H1 (cell line): ENCODE data around the gene COL4A2. TPM values are rescaled to one million over a fixed set of nuclear protein-coding genes. Genes with fewer than 3 reads are reported as not detected.

ENCODE experiments used
- KDM5A ChIP-seq: fragments of 200-600 bp; IDR thresholded peaks from 2 replicates; pipeline ENCODE4 v1.7.1; 2012; ENCODE audit warnings: mild to moderate bottlenecking, low read length, inconsistent platforms, mixed read lengths
- POLR2AphosphoS5 ChIP-seq: IDR thresholded peaks from 2 replicates; pipeline ENCODE4 v1.6.1; 2011; ENCODE audit warnings: low read depth, low read length
- SUZ12 ChIP-seq: fragments of 200-600 bp; sonication (generic); IDR thresholded peaks from 2 replicates; pipeline ENCODE4 v1.6.1; 2012; ENCODE audit warnings: mild to moderate bottlenecking, inconsistent platforms, low read length, moderate library complexity, mixed read lengths
- polyA plus RNA-seq, 7 experiments: library from polyadenylated mRNA; depleted of rRNA in 3 of 7; stranded (reverse) in 5 of 7; unstranded in 2 of 7; fragments of >200 nt in 5 of 7; fragments of 200-250 nt in 2 of 7; gene quantifications; 1 replicate in 5 of 7; 2 replicates in 1 of 7; 4 replicates in 1 of 7; pipeline versions ENCODE4 v1.2.1 to v1.2.3, GENCODE V29; 2011 to 2013; ENCODE audit warnings: missing spikeins in 2 of 7, mixed read lengths in 2 of 7
- total RNA-seq: library from RNA; stranded (reverse); fragmentation: NEBNext Ultra II Directional; extraction: Animal tissue kit (Norgen Biotek cat#: 25700); gene quantifications from 2 replicates; pipeline ENCODE4 v1.2.1, GENCODE V29; 2021
- TF ChIP-seq, protein P1 (sequence below), 3 experiments: IDR thresholded peaks; 1 replicate in 2 of 3; 2 replicates in 1 of 3; pipeline versions ENCODE4 v1.5.1 to v1.6.1; 2011; ENCODE audit warnings: low read length in 3 of 3, mild to moderate bottlenecking in 3 of 3, inconsistent platforms in 2 of 3, low read depth in 1 of 3, moderate library complexity in 1 of 3; ENCODE audit not compliant: insufficient read depth in 1 of 3; ENCODE audit errors: control extremely low read depth in 1 of 3

The COL4A2 gene
- total and polyA plus RNA-seq, 2 of the 8 experiments (the other 6 are each of a cell fraction or from before 2014, with no cell fraction given), result 80.4 to 87.3 TPM

DNA sequence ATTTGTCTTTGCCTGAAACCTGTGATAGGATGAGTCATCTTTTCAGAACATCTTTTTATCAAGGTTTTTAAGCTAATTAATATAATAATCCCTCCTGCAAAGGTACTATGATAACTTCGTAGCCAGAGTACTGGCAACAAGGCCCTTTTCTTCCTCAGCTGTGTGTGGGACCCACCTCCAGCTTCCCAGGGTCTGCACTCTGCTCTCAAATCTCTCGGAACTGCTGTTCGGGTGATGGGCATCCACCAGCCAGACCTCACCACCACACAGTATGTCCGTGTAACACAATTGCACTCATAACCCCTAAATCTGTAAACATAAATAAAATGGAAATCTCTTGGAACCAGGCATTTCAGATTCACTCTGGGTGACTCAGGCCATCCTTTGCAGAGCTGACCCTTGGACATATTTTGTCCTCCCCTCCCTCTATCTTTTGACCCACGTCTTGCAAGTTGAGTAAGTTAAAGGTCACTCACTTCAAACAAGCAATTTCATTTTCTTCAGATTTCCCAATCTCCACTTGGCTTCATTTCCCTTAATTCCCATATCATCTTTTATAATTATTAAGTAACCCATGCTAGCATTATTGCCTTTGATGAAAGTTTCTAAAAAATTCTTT lies 29.6 kb upstream of the COL4A2 start (continued):
- TF ChIP-seq KDM5A (no peak), POLR2AphosphoS5 (no peak), SUZ12 (no peak)
- TF ChIP-seq, protein P1, sequence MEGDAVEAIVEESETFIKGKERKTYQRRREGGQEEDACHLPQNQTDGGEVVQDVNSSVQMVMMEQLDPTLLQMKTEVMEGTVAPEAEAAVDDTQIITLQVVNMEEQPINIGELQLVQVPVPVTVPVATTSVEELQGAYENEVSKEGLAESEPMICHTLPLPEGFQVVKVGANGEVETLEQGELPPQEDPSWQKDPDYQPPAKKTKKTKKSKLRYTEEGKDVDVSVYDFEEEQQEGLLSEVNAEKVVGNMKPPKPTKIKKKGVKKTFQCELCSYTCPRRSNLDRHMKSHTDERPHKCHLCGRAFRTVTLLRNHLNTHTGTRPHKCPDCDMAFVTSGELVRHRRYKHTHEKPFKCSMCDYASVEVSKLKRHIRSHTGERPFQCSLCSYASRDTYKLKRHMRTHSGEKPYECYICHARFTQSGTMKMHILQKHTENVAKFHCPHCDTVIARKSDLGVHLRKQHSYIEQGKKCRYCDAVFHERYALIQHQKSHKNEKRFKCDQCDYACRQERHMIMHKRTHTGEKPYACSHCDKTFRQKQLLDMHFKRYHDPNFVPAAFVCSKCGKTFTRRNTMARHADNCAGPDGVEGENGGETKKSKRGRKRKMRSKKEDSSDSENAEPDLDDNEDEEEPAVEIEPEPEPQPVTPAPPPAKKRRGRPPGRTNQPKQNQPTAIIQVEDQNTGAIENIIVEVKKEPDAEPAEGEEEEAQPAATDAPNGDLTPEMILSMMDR (IDR thresholded peaks at IDR 0.05; ENCODE audit: control extremely low read depth in 1 of 3, insufficient read depth in 1 of 3, low read depth in 1 of 3, low read length in 3 of 3), result no peak
